ENCODE measurements around the gene HNRNPU.

- TF ChIP-seq EZH2phosphoT487 (IDR thresholded peaks at IDR 0.05; ENCODE audit: insufficient read depth, low read depth) (no peak), EZH2 (IDR thresholded peaks at IDR 0.05; ENCODE audit: insufficient read depth, poor library complexity, severe bottlenecking) (no peak)
These were observed 44.2 kb downstream of the HNRNPU start for GRCh38 chr1:244820131-244820530.

Data from GM23248 (cell line).